NB4 (cell line): Measurements from ENCODE around the gene ERAP2.

Experiments used
- DNase-seq: peaks from one replicate; pipeline ENCODE4 v3.0.0; 2010; ENCODE audit warnings: low read depth
- H3K4me3 ChIP-seq: one replicate; pipeline ENCODE4 v1.5.1; 2011; ENCODE audit warnings: mild to moderate bottlenecking, low read depth, low read length, moderate library complexity
- CTCF ChIP-seq: IDR thresholded peaks from one replicate; pipeline ENCODE4 v1.5.1; 2012; ENCODE audit warnings: low read depth, low read length
- MAX ChIP-seq: IDR thresholded peaks from 2 replicates; pipeline ENCODE4 v1.6.1; 2011; ENCODE audit warnings: low read depth, low read length
- MYC ChIP-seq: IDR thresholded peaks from 2 replicates; pipeline ENCODE4 v1.6.1; 2011; ENCODE audit warnings: low read depth, low read length
- POLR2A ChIP-seq: IDR thresholded peaks from 2 replicates; pipeline ENCODE4 v1.6.1; 2011; ENCODE audit warnings: mild to moderate bottlenecking; ENCODE audit not compliant: insufficient read length; ENCODE audit errors: extremely low read depth

ERAP2 gene

GRCh38 chr5:96873449-96873848 lies 2.9 kb upstream of the ERAP2 start:
- H3K4me3 ChIP-seq = no peak overlapping the region
- TF ChIP-seq CTCF (no peak), MYC (no peak), POLR2A (no peak)
- no peak for DNase-seq

- no peak for DNase-seq
- no peak overlapping the region for H3K4me3 ChIP-seq
- TF ChIP-seq CTCF = no peak
- no peak for TF ChIP-seq POLR2A
- TF ChIP-seq MYC = no peak
- TF ChIP-seq MAX = no peak
Measured at GRCh38 chr5:96874631-96875030, 1.7 kb upstream of the ERAP2 start.

GRCh38 chr5:96875791-96876291 lies 459 bp upstream of the ERAP2 start:
- peak; percentile 36 for DNase-seq
- 0 out of 2 replicates have a peak, but pooled peaks have one; percentile 17 for TF ChIP-seq MYC
- no peak for TF ChIP-seq CTCF
- TF ChIP-seq MAX = no peak
- peak overlapping the region; percentile 91 for H3K4me3 ChIP-seq

GRCh38 chr5:96876977-96877469 lies 723 bp downstream of the ERAP2 start:
- peak overlapping the region; percentile 91 for H3K4me3 ChIP-seq
- peak; percentile 30 for DNase-seq

GRCh38 chr5:96879665-96880064 lies 3.4 kb downstream of the ERAP2 start:
- no peak for TF ChIP-seq POLR2A
- TF ChIP-seq MYC = no peak
- TF ChIP-seq MAX = no peak
- TF ChIP-seq CTCF = no peak
- no peak for DNase-seq
- H3K4me3 ChIP-seq = no peak overlapping the region

- no peak overlapping the region for H3K4me3 ChIP-seq
- DNase-seq = peak; percentile 27
- TF ChIP-seq MYC (no peak), CTCF (no peak), POLR2A (no peak), MAX (no peak)
Measured at GRCh38 chr5:96880444-96881164, 4.3 kb downstream of the ERAP2 start.
